ENCODE data around the gene ORMDL1. TPM values are rescaled to one million over a fixed set of nuclear protein-coding genes. Genes with fewer than 3 reads are reported as not detected.
"Not testable (repeated sequence)": the region's sequence is repeated elsewhere in the genome, so short reads cannot be mapped to it uniquely, and the experiment has no call there.

The ORMDL1 gene
- total RNA-seq, 2 experiments from 2014 or later = 34.6 to 37.3 TPM

DNA sequence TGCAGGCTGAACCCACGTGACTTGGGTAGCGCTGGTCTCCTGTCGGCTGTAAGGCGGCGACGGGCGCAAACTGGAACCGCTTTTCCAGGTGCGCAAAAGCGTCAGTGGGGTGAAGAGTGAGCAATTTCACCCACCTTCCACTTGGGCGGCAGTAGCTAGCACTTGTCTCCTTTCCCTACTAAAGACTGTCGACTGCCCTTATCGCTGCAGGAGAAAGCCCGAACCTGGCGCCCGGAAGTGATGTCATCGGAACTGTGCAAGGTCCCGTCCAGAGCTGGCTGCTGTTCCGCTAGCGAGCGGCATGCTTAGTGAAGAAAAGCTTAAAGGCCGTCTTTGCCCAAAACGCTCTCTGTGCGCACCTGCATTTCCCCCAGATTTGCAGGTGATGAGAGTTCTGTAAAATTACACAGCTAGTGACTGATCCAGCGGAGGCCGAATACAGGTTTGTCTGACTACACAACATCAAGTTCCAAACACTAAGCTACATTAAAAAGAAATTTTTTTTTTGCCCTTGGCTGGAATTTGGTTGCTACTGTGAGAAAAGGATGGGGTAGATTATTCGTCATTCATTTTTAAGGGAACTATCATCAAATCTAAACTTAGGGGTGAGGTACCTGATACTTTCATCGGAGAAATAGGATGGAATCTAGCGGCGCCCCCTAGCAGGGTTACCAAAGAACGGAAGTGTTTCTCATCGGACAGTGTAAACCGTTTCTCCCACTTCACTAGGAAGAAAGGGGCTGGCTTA is 21.4 kb downstream of the ORMDL1 start, which contains the start of gene OSGEPL1:
Gene OSGEPL1, minus strand, starts transcription at position 242 of the 748 bp plus-strand sequence. CDS start 1,152 bp downstream, outside the sequence.
- H3K27ac Mint-ChIP-seq = peak within 1 kb of the TSS; percentile 97
- intact Hi-C loops (cut with micrococcal nuclease) = loop anchor here (1.0 to 5.0 kb wide), 9 partner anchors 11 to 772 kb away; partner anchors contain the start of genes ANKAR, ASNSD1, NEMP2 and ORMDL1
- H3K4me3 Mint-ChIP-seq = peak within 1 kb of the TSS; percentile 92
- H3K36me3 Mint-ChIP-seq (ENCODE audit: low read depth) = peaks cover 17% of the 10 kb centered on the region
- H3K27me3 Mint-ChIP-seq (ENCODE audit: low read depth) = no peaks in the 10 kb centered on the region
- H3K9me3 Mint-ChIP-seq = no peaks in the 10 kb centered on the region
- CTCF ChIA-PET = interaction anchor here (0.6 to 4.9 kb wide), 20 partner anchors 9 to 884 kb away, joined by 3 to 65 read pairs (median 8); partner anchors contain the start of genes ANKAR, ASNSD1, ORMDL1 and PMS1
- peak; percentile 95 for DNase-seq
- peaks cover 13% of the 10 kb centered on the region for H3K4me1 Mint-ChIP-seq (ENCODE audit: low read depth)

DNA sequence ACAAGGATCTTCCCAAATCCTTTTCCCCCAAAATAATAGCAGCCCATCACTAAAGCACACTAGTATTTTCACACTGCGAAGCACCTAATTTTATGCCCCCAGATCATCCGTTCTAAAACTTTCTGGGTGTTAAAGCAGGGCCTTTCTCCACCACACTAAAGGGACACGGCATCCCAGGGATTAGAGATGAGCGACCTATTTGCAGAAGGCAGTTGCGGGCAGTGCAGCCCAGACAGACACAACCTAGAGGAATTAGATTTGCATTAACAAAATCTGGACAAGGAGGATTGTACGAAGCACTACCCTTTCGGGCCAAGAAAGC is 21.9 kb downstream of the ORMDL1 start:
- Mint-ChIP-seq H3K9me3 (no peaks in the 10 kb centered on the region), H3K27ac (peak overlapping the region; percentile 97), H3K36me3 (ENCODE audit: low read depth) (peaks cover 17% of the 10 kb centered on the region), H3K4me3 (peak overlapping the region; percentile 92), H3K27me3 (ENCODE audit: low read depth) (no peaks in the 10 kb centered on the region), H3K4me1 (ENCODE audit: low read depth) (peaks cover 13% of the 10 kb centered on the region)
- no peak for DNase-seq
- intact Hi-C loops (cut with micrococcal nuclease) = loop anchor here (1.0 to 5.0 kb wide), 6 partner anchors 11 to 558 kb away; partner anchors contain the start of genes ASNSD1, ORMDL1, PMS1 and SLC40A1
- CTCF ChIA-PET = interaction anchor here (0.6 to 4.9 kb wide), 15 partner anchors 9 to 884 kb away, joined by 3 to 65 read pairs (median 9); partner anchors contain the start of genes ANKAR, ASNSD1, ORMDL1 and PMS1

DNA sequence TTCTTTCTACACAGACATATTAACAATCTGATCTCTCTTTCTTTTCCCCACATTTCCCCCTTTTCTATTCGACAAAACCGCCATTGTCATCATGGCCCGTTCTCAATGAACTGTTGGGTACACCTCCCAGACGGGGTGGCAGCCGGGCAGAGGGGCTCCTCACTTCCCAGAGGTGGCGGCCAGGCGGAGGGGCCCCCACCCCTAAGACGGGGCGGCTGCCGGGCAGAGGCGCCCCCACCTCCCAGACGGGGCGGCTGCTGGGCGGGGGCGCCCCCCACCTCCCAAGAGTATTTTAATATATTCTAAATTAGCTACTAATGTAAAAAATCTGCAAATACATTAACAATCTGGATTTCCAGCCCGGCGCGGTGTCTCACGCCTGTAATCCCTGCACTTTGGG is 24.0 kb downstream of the ORMDL1 start:
- CTCF ChIA-PET = interaction anchor here (1.9 kb wide), 1 partner anchor 101 kb away, joined by 7 read pairs; no protein-coding TSS in a partner anchor

GRCh38 chr2:189756311-189756952 is 27.7 kb downstream of the ORMDL1 start:
- CTCF ChIA-PET = no interaction called here
- no peak for DNase-seq
- H3K9me3 Mint-ChIP-seq = no peaks in the 10 kb centered on the region
- peaks cover under 1% of the 10 kb centered on the region for H3K4me1 Mint-ChIP-seq (ENCODE audit: low read depth)
- H3K4me3 Mint-ChIP-seq = no peak overlapping the region
- H3K27me3 Mint-ChIP-seq (ENCODE audit: low read depth) = no peaks in the 10 kb centered on the region
- no peak overlapping the region for H3K27ac Mint-ChIP-seq
- intact Hi-C loops (cut with micrococcal nuclease) = no loop called here
- H3K36me3 Mint-ChIP-seq (ENCODE audit: low read depth) = peaks cover 13% of the 10 kb centered on the region

More for the DNA sequence above, 24.0 kb downstream of the ORMDL1 start:
- not testable (repeated sequence) for DNase-seq; H3K9me3 Mint-ChIP-seq; H3K27me3 Mint-ChIP-seq (ENCODE audit: low read depth); H3K27ac Mint-ChIP-seq; H3K4me3 Mint-ChIP-seq; H3K36me3 Mint-ChIP-seq (ENCODE audit: low read depth)
- peaks cover 13% of the 10 kb centered on the region for H3K4me1 Mint-ChIP-seq (ENCODE audit: low read depth)
- intact Hi-C loops (cut with micrococcal nuclease) = loop anchor here (5.0 kb wide), 1 partner anchor 458 kb away; no protein-coding TSS in a partner anchor

- Mint-ChIP-seq H3K27ac (no peak overlapping the region), H3K4me3 (no peak overlapping the region), H3K4me1 (ENCODE audit: low read depth) (no peaks in the 10 kb centered on the region), H3K36me3 (ENCODE audit: low read depth) (peaks cover 16% of the 10 kb centered on the region), H3K27me3 (ENCODE audit: low read depth) (no peaks in the 10 kb centered on the region), H3K9me3 (no peaks in the 10 kb centered on the region)
- CTCF ChIA-PET = interaction anchor here (0.6 to 4.7 kb wide), 16 partner anchors 12 to 320 kb away, joined by 3 to 33 read pairs (median 4); partner anchors contain the start of genes ANKAR, ASNSD1 and OSGEPL1
- intact Hi-C loops (cut with micrococcal nuclease) = loop anchor here (1.0 to 5.0 kb wide), 4 partner anchors 11 to 319 kb away; partner anchors contain the start of genes ASNSD1 and OSGEPL1
- DNase-seq = peak; percentile 59
Observed at GRCh38 chr2:189751080-189751658, 33.0 kb downstream of the ORMDL1 start.

GRCh38 chr2:189729430-189729829 is 54.7 kb downstream of the ORMDL1 start:
- Mint-ChIP-seq H3K9me3 (no peaks in the 10 kb centered on the region), H3K27me3 (ENCODE audit: low read depth) (no peaks in the 10 kb centered on the region), H3K36me3 (ENCODE audit: low read depth) (no peaks in the 10 kb centered on the region), H3K4me1 (ENCODE audit: low read depth) (no peaks in the 10 kb centered on the region), H3K27ac (no peak overlapping the region), H3K4me3 (no peak overlapping the region)
- intact Hi-C loops (cut with micrococcal nuclease) = no loop called here
- CTCF ChIA-PET = no interaction called here
- no peak for DNase-seq

DNA sequence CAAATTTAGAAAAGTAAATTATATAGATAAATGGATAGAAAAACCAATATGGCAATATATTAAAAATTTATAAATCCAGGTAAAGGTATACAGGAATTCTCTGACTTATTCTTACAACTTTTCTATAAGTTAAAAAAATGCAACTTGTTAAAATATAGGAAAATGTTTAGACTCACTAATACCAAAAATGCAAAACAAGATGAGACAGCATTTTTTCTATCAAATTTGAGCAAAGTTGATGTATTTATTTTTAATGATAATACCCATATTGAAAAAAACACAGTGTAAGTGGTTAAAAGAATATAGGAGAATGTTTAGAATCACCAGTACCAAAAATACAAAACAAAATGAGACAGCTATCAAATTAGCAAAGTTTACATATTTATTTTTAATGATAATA is 57.3 kb downstream of the ORMDL1 start:
- H3K36me3 Mint-ChIP-seq (ENCODE audit: low read depth) = no peaks in the 10 kb centered on the region
- peaks cover 4% of the 10 kb centered on the region for H3K4me1 Mint-ChIP-seq (ENCODE audit: low read depth)
- no peak for DNase-seq
- intact Hi-C loops (cut with micrococcal nuclease) = no loop called here
- H3K27me3 Mint-ChIP-seq (ENCODE audit: low read depth) = no peaks in the 10 kb centered on the region
- no peak overlapping the region for H3K27ac Mint-ChIP-seq
- CTCF ChIA-PET = no interaction called here
- H3K4me3 Mint-ChIP-seq = no peak overlapping the region
- no peaks in the 10 kb centered on the region for H3K9me3 Mint-ChIP-seq

DNA sequence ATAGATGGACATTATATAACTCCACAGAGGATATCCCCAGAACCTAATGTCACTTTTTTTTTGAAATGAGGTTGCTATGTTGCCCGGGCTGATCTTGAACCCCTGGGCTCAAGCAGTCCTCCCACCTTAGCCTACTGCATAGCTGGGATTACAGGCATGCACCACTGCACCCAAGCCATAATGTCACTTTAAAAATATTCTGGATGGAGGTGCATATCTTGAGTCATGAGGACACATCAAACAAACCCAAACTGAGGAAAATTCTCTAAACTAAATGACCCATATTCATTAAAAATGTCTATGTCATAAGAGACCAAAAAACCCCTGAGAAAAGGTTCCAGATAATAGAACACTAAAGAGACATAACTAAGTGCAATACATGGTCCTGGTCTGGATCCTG is 57.9 kb downstream of the ORMDL1 start:
- DNase-seq = no peak
- no peak overlapping the region for H3K27ac Mint-ChIP-seq

GRCh38 chr2:189723192-189723591 is 60.9 kb downstream of the ORMDL1 start:
- H3K27ac Mint-ChIP-seq = no peak overlapping the region
- intact Hi-C loops (cut with micrococcal nuclease) = no loop called here
- DNase-seq = no peak

More for the DNA sequence above, 57.9 kb downstream of the ORMDL1 start:
- intact Hi-C loops (cut with micrococcal nuclease) = no loop called here
- Mint-ChIP-seq H3K36me3 (ENCODE audit: low read depth) (no peaks in the 10 kb centered on the region), H3K4me1 (ENCODE audit: low read depth) (peaks cover 4% of the 10 kb centered on the region), H3K9me3 (no peaks in the 10 kb centered on the region), H3K27me3 (ENCODE audit: low read depth) (no peaks in the 10 kb centered on the region), H3K4me3 (no peak overlapping the region)
- CTCF ChIA-PET = no interaction called here

More at GRCh38 chr2:189723192-189723591, 60.9 kb downstream of the ORMDL1 start:
- Mint-ChIP-seq H3K4me3 (no peak overlapping the region), H3K4me1 (ENCODE audit: low read depth) (peaks cover 4% of the 10 kb centered on the region), H3K27me3 (ENCODE audit: low read depth) (no peaks in the 10 kb centered on the region), H3K36me3 (ENCODE audit: low read depth) (no peaks in the 10 kb centered on the region), H3K9me3 (no peaks in the 10 kb centered on the region)
- CTCF ChIA-PET = no interaction called here

Other genes starting within 250 kb of the ORMDL1 start
- gene SLC40A1, start 203.6 kb downstream of the ORMDL1 start, total RNA-seq = 1 to 10 TPM; 3.8 to 4.1 TPM
- 10 to 100 TPM; 35.4 to 38.2 TPM for gene ASNSD1, start 122.9 kb downstream of the ORMDL1 start, total RNA-seq
- gene ANKAR, start 109.7 kb downstream of the ORMDL1 start, total RNA-seq = 1 to 10 TPM; 1.6 to 2.5 TPM
- gene OSGEPL1, start 21.5 kb downstream of the ORMDL1 start, total RNA-seq = 10 to 100 TPM; 15.5 to 15.8 TPM
- 10 to 100 TPM; 29.7 to 32.5 TPM for gene PMS1, start 111 bp upstream of the ORMDL1 start, total RNA-seq